GM21447 (cell line): ENCODE results near the gene SH2B2.

ENCODE experiments used
- ATAC-seq: cut with Tn5 transposase; IDR thresholded peaks from one replicate; pipeline ENCODE4 v1.9.1; 2021; ENCODE audit not compliant: unreplicated experiment

SH2B2 gene

GRCh38 chr7:102286237-102287110 is at the start of gene SH2B2:
Gene SH2B2, plus strand, starts transcription at chr7:102286868. Its CDS starts 13,683 bp downstream, at chr7:102300551.
- ATAC-seq: no peak

- ATAC-seq: no peak
Observed at GRCh38 chr7:102239206-102239820, 47.4 kb upstream of the SH2B2 start.

- ATAC-seq: no peak
Observed at GRCh38 chr7:102241431-102241830, 45.2 kb upstream of the SH2B2 start.

GRCh38 chr7:102244601-102245000 is 42.1 kb upstream of the SH2B2 start:
- ATAC-seq: no peak

- ATAC-seq: no peak
Observed at GRCh38 chr7:102248081-102248455, 38.6 kb upstream of the SH2B2 start.

GRCh38 chr7:102248456-102249395 is 37.9 kb upstream of the SH2B2 start:
- ATAC-seq: no peak

- no peak for ATAC-seq
Observed at GRCh38 chr7:102251531-102252365, 34.9 kb upstream of the SH2B2 start.

- no peak for ATAC-seq
Observed at GRCh38 chr7:102252366-102252982, 34.2 kb upstream of the SH2B2 start.

- ATAC-seq: no peak
Observed at GRCh38 chr7:102253066-102253972, 33.3 kb upstream of the SH2B2 start.

- no peak for ATAC-seq
Observed at GRCh38 chr7:102253973-102254370, 32.7 kb upstream of the SH2B2 start.

- no peak for ATAC-seq
Observed at GRCh38 chr7:102254521-102254920, 32.1 kb upstream of the SH2B2 start.

GRCh38 chr7:102255501-102255900 is 31.2 kb upstream of the SH2B2 start:
- no peak for ATAC-seq

GRCh38 chr7:102255916-102256315 is 30.8 kb upstream of the SH2B2 start:
- no peak for ATAC-seq

- ATAC-seq: no peak
Observed at GRCh38 chr7:102258073-102258748, 28.5 kb upstream of the SH2B2 start.

- ATAC-seq: no peak
Observed at GRCh38 chr7:102258749-102259107, 27.9 kb upstream of the SH2B2 start.

GRCh38 chr7:102260856-102261255 is 25.8 kb upstream of the SH2B2 start:
- ATAC-seq: no peak

GRCh38 chr7:102261451-102261850 is 25.2 kb upstream of the SH2B2 start:
- ATAC-seq: no peak

GRCh38 chr7:102262546-102262945 is 24.1 kb upstream of the SH2B2 start:
- no peak for ATAC-seq
